NCI-H2107 treated with DMSO at 0.1 percent for 48 hours (cell line): ENCODE data around the gene UBE2O.
"Not testable (repeated sequence)": the region's sequence is repeated elsewhere in the genome, so short reads cannot be mapped to it uniquely, and the experiment has no call there.

Experiments used
- DNase-seq: peaks from one replicate; lab custom pipeline; 2025; ENCODE audit not compliant: unreplicated experiment; lab: John Stamatoyannopoulos, UW

Gene UBE2O

GRCh38 chr17:76378548-76379274 lies 74.2 kb downstream of the UBE2O start:
- DNase-seq, result no peak

GRCh38 chr17:76376318-76377133 lies 76.4 kb downstream of the UBE2O start:
- DNase-seq, result no peak

DNA sequence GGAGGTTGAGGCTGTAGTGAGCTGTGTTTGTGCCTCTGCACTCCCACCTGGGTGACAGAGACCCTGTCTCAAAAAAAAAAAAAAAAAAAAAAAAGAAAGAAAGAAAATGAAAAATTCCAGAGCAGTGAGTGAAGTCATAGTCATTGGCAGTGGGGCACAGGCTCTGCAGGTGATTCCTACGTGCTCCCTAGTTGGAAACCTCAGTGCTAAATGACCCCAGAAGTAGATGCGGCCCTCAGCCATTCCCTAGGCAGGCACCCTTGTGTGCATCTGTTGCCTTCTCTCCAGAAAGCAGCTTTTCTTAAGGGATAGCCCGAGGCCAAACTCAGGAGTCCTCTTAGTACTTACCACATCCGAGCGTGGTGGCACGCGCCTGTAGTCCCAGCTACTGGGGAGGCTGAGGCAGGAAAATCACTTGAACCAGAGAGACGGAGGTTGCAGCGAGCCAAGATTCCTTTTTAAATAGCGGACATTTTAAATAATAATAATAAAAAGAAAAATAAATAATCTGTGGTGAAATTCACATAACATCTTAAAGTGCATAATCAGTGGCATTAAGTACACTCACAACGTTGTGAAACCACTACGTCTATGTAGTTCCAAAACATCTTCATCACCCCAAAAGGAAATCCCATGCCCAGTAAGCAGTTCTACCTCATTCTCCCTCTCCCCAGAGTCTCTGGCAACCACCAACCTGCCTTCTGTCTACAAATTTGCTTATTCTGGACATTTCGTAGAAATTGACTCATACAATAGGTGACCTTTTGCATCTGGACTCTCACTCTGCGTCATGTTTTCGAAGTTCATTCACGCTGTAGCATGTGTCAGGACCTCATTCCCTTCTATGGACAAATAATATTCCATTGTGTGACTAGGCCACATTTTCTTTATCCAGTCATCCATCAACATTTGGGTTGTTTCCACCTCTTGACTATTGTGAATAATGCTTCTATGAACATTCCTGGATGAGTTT lies 81.0 kb downstream of the UBE2O start:
- DNase-seq, result no peak

- no peak for DNase-seq
These were observed 82.5 kb downstream of the UBE2O start for GRCh38 chr17:76370261-76370993.

- DNase-seq, result no peak
These were observed 83.1 kb downstream of the UBE2O start for GRCh38 chr17:76369804-76370203.

DNA sequence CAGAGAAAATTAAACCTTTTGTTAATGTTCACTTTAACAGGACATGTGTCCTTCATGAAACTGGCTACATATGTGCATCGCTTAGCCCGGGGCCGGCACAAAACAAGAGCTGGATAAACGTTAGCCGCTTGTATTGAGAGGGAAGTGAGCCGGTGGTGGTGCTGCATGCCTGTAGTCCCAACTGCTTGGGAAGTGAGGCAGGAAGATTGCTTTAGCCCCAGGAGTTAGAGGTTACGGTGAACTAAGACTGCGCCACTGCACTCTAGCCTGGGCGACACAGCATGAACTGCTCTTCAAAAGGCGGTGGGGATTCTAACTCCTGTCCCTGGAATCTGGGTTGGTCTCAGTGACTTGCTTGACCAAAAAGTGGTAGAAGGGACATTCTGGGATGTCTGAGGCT lies 83.6 kb downstream of the UBE2O start:
- DNase-seq, result no peak

DNA sequence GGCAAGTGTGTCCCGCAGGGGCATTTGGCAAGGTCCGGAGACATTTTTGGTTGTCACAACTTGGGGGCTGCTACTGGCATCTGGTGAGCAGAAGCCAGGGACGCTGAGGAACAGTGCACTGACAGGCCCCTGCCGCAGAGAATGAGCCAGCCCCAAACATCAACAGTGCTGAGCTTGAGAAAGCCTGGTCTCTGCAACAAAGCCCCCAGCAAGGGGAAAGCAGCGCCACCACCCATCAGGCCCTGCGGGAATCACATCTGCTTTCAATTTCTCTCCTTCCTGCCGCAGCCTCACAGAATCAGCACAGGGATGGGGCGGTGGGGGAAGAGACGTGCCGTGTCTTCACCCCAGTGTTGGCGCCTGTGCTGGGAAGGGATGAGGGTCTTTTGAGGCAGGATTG lies 84.4 kb downstream of the UBE2O start:
- no peak for DNase-seq

- no peak for DNase-seq
These were observed 85.3 kb downstream of the UBE2O start for GRCh38 chr17:76367642-76368041.

DNA sequence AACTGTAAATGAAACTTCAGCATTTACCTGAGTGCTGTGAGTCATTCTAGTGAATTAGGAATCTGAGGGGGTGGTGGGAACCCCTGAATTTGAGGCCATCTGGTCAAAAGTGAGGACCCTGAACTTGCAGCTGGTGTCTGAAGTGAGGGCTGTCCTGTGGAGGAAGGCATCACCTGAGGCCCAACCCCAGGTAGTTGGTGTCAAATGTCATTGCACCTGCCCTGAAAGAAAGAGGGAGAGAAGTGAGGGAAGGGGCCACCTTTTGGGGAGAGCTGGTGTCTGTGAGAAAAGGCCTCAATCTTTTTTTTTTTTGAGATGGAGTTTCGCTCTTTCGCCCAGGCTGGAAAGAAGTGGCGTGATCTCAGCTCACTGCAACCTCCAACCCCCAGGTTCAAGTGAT lies 86.7 kb downstream of the UBE2O start:
- DNase-seq, result no peak

DNA sequence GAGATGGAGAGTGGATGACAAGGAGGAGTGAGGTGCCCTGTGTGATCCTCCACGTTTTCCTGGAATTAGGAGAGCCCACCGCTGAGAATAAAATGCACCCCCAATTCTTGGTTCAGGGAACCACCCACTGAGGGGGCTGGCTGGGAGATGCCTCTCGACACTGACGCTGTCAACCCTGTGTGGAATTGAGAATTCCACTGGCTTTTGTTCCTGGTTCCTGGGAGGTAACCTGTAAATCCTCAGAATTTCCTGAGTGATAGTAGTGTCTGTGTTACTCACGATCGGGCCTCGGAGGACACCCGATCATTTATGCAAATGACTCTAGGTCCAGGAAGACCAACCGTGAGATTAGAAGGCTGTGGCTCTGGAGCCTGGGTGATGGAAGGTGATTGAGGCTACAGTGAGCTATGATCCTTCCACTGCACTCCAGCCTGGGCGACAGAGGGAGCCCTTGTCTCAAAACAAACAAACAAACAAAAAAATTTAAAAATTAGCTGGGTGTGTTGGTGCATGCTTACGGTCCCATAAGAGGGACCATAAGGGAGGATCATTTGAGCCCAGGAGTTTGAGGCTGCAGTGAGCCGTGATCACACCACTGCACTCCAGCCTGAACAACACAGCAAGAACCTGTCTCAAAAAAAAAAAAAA lies 87.6 kb downstream of the UBE2O start:
- DNase-seq, result no peak

- DNase-seq, result no peak
These were observed 89.7 kb downstream of the UBE2O start for GRCh38 chr17:76363107-76363842.

- DNase-seq, result no peak
These were observed 92.5 kb downstream of the UBE2O start for GRCh38 chr17:76360461-76360860.

DNA sequence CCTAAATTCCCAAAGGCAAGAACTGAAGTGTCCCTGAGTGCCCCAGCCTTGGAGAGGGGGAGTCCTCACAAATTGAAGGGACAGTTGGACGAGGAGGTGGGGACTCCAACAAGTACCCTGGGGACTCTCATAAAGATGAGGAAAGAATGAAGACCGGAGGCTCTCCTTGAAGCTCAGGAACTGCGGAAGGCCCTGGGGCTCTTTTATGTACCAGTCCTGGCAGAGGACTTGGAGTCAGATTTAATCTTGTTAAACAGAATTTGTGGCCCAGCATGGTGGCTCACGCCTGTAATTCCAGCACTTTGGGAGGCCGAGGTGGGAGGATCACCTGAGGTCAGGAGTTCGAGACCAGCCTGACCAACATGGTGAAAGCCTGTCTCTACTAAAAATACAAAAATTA lies 93.2 kb downstream of the UBE2O start:
- not testable (repeated sequence) for DNase-seq

DNA sequence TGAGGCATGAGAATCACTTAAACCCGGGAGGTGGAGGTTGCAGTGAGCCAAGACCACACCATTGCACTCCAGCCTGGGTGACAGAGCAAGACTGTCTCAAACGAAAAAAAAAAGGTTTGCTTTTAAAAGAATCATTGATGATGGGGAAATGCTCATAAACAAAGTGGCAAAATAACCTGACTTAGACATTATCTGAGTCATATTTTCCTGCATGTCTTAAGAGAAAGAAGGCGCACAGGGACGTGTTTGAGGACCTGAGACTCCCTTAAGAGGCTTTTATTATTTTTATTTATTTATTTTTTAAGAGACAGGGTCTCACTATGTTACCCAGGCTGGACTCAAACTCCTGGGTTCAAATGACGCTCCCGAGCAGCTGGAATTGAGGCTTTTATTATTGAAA lies 93.6 kb downstream of the UBE2O start:
- DNase-seq, result no peak

- DNase-seq, result no peak
These were observed 95.3 kb downstream of the UBE2O start for GRCh38 chr17:76357597-76358158.

- DNase-seq, result no peak
These were observed 96.0 kb downstream of the UBE2O start for GRCh38 chr17:76356803-76357456.

- DNase-seq, result no peak
These were observed 98.1 kb downstream of the UBE2O start for GRCh38 chr17:76354747-76355310.

GRCh38 chr17:76354317-76354729 lies 98.6 kb downstream of the UBE2O start:
- no peak for DNase-seq
